Measurements from ENCODE around the gene SETSIP. TPM values are rescaled to one million over a fixed set of nuclear protein-coding genes. Genes with fewer than 3 reads are reported as not detected.

Gene SETSIP
- total RNA-seq, 1 experiment from 2014 or later = not detected

GRCh38 chr1:92045766-92046495 is 29.3 kb downstream of the SETSIP start:
- ATAC-seq (no peak), DNase-seq (ENCODE audit: low read depth, low spot score) (no peak)
- in situ Hi-C loops (cut with HindIII; ENCODE audit: low pct_unique_long_range_greater_than_20kb, low sequenced_read_pairs) = no loop called here
- POLR2A ChIA-PET = no interaction called here
- H3K36me3 ChIP-seq (ENCODE audit: control insufficient read depth, insufficient read depth, low read length) = no peaks in the 10 kb centered on the region
- H3K27me3 ChIP-seq (ENCODE audit: control insufficient read depth, insufficient read depth, low read length) = no peaks in the 10 kb centered on the region
- no peak for TF ChIP-seq POLR2AphosphoS5 (IDR thresholded peaks at IDR 0.05; ENCODE audit: low read depth, low read length)
- no peak for TF ChIP-seq SIN3A (IDR thresholded peaks at IDR 0.05; ENCODE audit: borderline replicate concordance, insufficient read depth, low read depth, low read length)
- no peak for TF ChIP-seq TCF7L2 (IDR thresholded peaks at IDR 0.05; ENCODE audit: low read depth, low read length)
- no peak for TF ChIP-seq CTCF (IDR thresholded peaks at IDR 0.05)
- no peak for TF ChIP-seq REST (IDR thresholded peaks at IDR 0.05; ENCODE audit: insufficient read depth in 1 of 2, low read depth in 2 of 2, low read length in 1 of 2)
- no peak overlapping the region for H3K4me3 ChIP-seq (ENCODE audit: low read depth in 2 of 2, low read length in 2 of 2)
- no peaks in the 10 kb centered on the region for H3K9me3 ChIP-seq (ENCODE audit: control insufficient read depth, insufficient read depth, low read depth, low read length)
- intact Hi-C loops (cut with micrococcal nuclease; ENCODE audit: unreplicated experiment) = no loop called here
- BruUV-seq (replicated peaks) = no TSS peak
- no peak overlapping the region for H3K27ac ChIP-seq (ENCODE audit: low read length)
- CTCF ChIA-PET = interaction anchor here (0.7 to 1.0 kb wide), 3 partner anchors 51 to 1109 kb away, joined by 3 to 5 read pairs (median 4); no protein-coding TSS in a partner anchor
- no peaks in the 10 kb centered on the region for H3K4me1 ChIP-seq (ENCODE audit: control insufficient read depth, insufficient read depth, low read length)

- DNase-seq (ENCODE audit: low read depth, low spot score) (no peak), ATAC-seq (no peak)
- no TSS peak for BruUV-seq (replicated peaks)
Observed at GRCh38 chr1:92043621-92044020, 31.6 kb downstream of the SETSIP start.

More at GRCh38 chr1:92043621-92044020, 31.6 kb downstream of the SETSIP start:
- Histone ChIP-seq H3K4me1 (ENCODE audit: control insufficient read depth, insufficient read depth, low read length) (no peaks in the 10 kb centered on the region), H3K36me3 (ENCODE audit: control insufficient read depth, insufficient read depth, low read length) (no peaks in the 10 kb centered on the region), H3K4me3 (ENCODE audit: low read depth in 2 of 2, low read length in 2 of 2) (no peak overlapping the region), H3K9me3 (ENCODE audit: control insufficient read depth, insufficient read depth, low read depth, low read length) (no peaks in the 10 kb centered on the region), H3K27ac (ENCODE audit: low read length) (no peak overlapping the region), H3K27me3 (ENCODE audit: control insufficient read depth, insufficient read depth, low read length) (no peaks in the 10 kb centered on the region)
- POLR2A ChIA-PET = no interaction called here
- TF ChIP-seq CTCF (IDR thresholded peaks at IDR 0.05) = no peak
- TF ChIP-seq REST (IDR thresholded peaks at IDR 0.05; ENCODE audit: insufficient read depth in 1 of 2, low read depth in 2 of 2, low read length in 1 of 2) = no peak
- no peak for TF ChIP-seq TCF7L2 (IDR thresholded peaks at IDR 0.05; ENCODE audit: low read depth, low read length)
- TF ChIP-seq POLR2AphosphoS5 (IDR thresholded peaks at IDR 0.05; ENCODE audit: low read depth, low read length) = no peak
- no peak for TF ChIP-seq SIN3A (IDR thresholded peaks at IDR 0.05; ENCODE audit: borderline replicate concordance, insufficient read depth, low read depth, low read length)
- in situ Hi-C loops (cut with HindIII; ENCODE audit: low pct_unique_long_range_greater_than_20kb, low sequenced_read_pairs) = no loop called here
- CTCF ChIA-PET = no interaction called here
- intact Hi-C loops (cut with micrococcal nuclease; ENCODE audit: unreplicated experiment) = no loop called here

Measured in Panc1 (cell line).